ENCODE data around the gene ZNF503.

The ZNF503 gene

DNA sequence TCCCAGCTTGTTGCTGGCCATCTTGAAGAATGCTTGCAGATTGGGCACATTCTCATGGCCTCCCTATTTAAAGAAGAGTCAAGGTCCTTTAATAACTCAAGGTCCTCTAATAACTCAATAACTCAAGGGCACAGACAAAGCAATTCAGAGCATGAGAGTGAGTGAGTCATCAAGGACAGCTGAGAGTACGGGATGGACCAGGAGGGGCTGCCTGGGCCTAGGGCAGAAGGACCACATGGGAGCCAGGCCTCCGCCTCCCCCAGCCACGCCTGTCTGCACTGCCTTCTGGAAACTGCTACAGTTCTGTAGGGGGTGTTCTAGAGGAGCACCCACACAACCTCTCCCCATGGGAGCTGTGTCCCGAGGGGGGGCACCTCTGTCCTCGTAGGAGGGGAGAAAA is 48.9 kb downstream of the ZNF503 start:
- DNase-seq, result peak; percentile 26

- no peak for DNase-seq
Observed at GRCh38 chr10:75351637-75352036, 49.9 kb downstream of the ZNF503 start.

DNA sequence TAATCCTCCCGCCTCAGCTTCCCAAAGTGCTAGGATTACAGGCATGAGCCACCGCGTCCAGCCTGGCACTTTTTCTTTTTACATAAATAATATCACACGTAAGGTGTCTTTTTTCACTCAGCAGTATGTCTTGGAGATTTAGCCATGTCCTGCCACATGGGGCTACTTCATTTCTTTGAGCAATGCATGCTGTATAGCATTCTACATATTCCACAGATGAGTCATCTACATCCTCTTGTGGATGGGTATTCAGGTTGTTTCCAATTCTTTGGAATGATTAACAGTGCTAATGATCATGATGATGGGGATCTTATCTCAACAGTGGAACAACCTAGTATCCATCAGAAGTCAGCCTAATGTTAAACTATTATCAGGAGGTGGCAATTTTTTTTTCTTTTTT is 50.8 kb downstream of the ZNF503 start:
- peak; percentile 77 for DNase-seq
